T-helper 1 cell treated with Interleukin-12 subunit alpha and Interleukin-12 subunit beta and Interleukin-4 antibody, amounts not matched to agents 30 μg/mL and 1 μg/mL, for 36 hours (primary cell): ENCODE data around the gene SLC8A1.

Experiments
- H3K27ac Mint-ChIP-seq: one replicate; pipeline ENCODE4 v1.8.0; 2021; ENCODE audit warnings: mild to moderate bottlenecking, mixed read lengths
- H3K27me3 Mint-ChIP-seq: one replicate; pipeline ENCODE4 v1.8.0; 2021; ENCODE audit warnings: low read depth, mixed read lengths
- H3K36me3 Mint-ChIP-seq: one replicate; pipeline ENCODE4 v1.8.0; 2021; ENCODE audit warnings: low read depth, mixed read lengths
- H3K4me1 Mint-ChIP-seq: one replicate; pipeline ENCODE4 v1.8.0; 2021; ENCODE audit warnings: low read depth, mixed read lengths
- H3K4me3 Mint-ChIP-seq: one replicate; pipeline ENCODE4 v1.8.0; 2021; ENCODE audit warnings: mild to moderate bottlenecking, moderate library complexity, mixed read lengths
- H3K9me3 Mint-ChIP-seq: one replicate; pipeline ENCODE4 v1.8.0; 2021; ENCODE audit warnings: mixed read lengths

Gene SLC8A1

GRCh38 chr2:40400336-40400953 is 51.4 kb downstream of the SLC8A1 start:
- H3K4me3 Mint-ChIP-seq = no peak overlapping the region
- H3K27ac Mint-ChIP-seq = no peak overlapping the region
- no peaks in the 10 kb centered on the region for H3K4me1 Mint-ChIP-seq
- no peaks in the 10 kb centered on the region for H3K36me3 Mint-ChIP-seq
- no peaks in the 10 kb centered on the region for H3K9me3 Mint-ChIP-seq
- H3K27me3 Mint-ChIP-seq = no peaks in the 10 kb centered on the region

- Mint-ChIP-seq H3K4me1 (no peaks in the 10 kb centered on the region), H3K4me3 (no peak overlapping the region), H3K27ac (no peak overlapping the region)
These were observed 54.1 kb downstream of the SLC8A1 start for GRCh38 chr2:40397765-40398164.

GRCh38 chr2:40396124-40396523 is 55.8 kb downstream of the SLC8A1 start:
- Mint-ChIP-seq H3K4me3 (no peak overlapping the region), H3K4me1 (no peaks in the 10 kb centered on the region), H3K27ac (no peak overlapping the region), H3K9me3 (no peaks in the 10 kb centered on the region), H3K27me3 (no peaks in the 10 kb centered on the region), H3K36me3 (no peaks in the 10 kb centered on the region)

More at GRCh38 chr2:40397765-40398164, 54.1 kb downstream of the SLC8A1 start:
- no peaks in the 10 kb centered on the region for H3K36me3 Mint-ChIP-seq
- no peaks in the 10 kb centered on the region for H3K27me3 Mint-ChIP-seq
- no peaks in the 10 kb centered on the region for H3K9me3 Mint-ChIP-seq

- Mint-ChIP-seq H3K36me3 (no peaks in the 10 kb centered on the region), H3K4me1 (no peaks in the 10 kb centered on the region), H3K9me3 (no peaks in the 10 kb centered on the region), H3K27me3 (no peaks in the 10 kb centered on the region), H3K4me3 (no peak overlapping the region), H3K27ac (no peak overlapping the region)
These were observed 56.5 kb downstream of the SLC8A1 start for GRCh38 chr2:40395169-40396073.

- Mint-ChIP-seq H3K36me3 (no peaks in the 10 kb centered on the region), H3K27ac (no peak overlapping the region), H3K9me3 (no peaks in the 10 kb centered on the region), H3K4me3 (no peak overlapping the region), H3K27me3 (no peaks in the 10 kb centered on the region), H3K4me1 (no peaks in the 10 kb centered on the region)
These were observed 57.3 kb downstream of the SLC8A1 start for GRCh38 chr2:40394597-40394996.

- H3K4me1 Mint-ChIP-seq = no peaks in the 10 kb centered on the region
- no peak overlapping the region for H3K4me3 Mint-ChIP-seq
- no peaks in the 10 kb centered on the region for H3K36me3 Mint-ChIP-seq
- no peak overlapping the region for H3K27ac Mint-ChIP-seq
- H3K9me3 Mint-ChIP-seq = no peaks in the 10 kb centered on the region
- H3K27me3 Mint-ChIP-seq = no peaks in the 10 kb centered on the region
These were observed 57.9 kb downstream of the SLC8A1 start for GRCh38 chr2:40394031-40394430.

- no peaks in the 10 kb centered on the region for H3K27me3 Mint-ChIP-seq
- no peak overlapping the region for H3K27ac Mint-ChIP-seq
- H3K36me3 Mint-ChIP-seq = no peaks in the 10 kb centered on the region
- H3K4me1 Mint-ChIP-seq = no peaks in the 10 kb centered on the region
- H3K9me3 Mint-ChIP-seq = peaks cover 5% of the 10 kb centered on the region
- no peak overlapping the region for H3K4me3 Mint-ChIP-seq
These were observed 63.7 kb downstream of the SLC8A1 start for GRCh38 chr2:40388161-40388560.

GRCh38 chr2:40386177-40386576 is 65.7 kb downstream of the SLC8A1 start:
- no peaks in the 10 kb centered on the region for H3K27me3 Mint-ChIP-seq
- H3K4me3 Mint-ChIP-seq = no peak overlapping the region
- peaks cover 14% of the 10 kb centered on the region for H3K9me3 Mint-ChIP-seq
- H3K4me1 Mint-ChIP-seq = no peaks in the 10 kb centered on the region
- no peaks in the 10 kb centered on the region for H3K36me3 Mint-ChIP-seq
- H3K27ac Mint-ChIP-seq = no peak overlapping the region

- Mint-ChIP-seq H3K27ac (no peak overlapping the region), H3K4me3 (no peak overlapping the region), H3K4me1 (no peaks in the 10 kb centered on the region), H3K27me3 (no peaks in the 10 kb centered on the region), H3K36me3 (no peaks in the 10 kb centered on the region), H3K9me3 (peaks cover 17% of the 10 kb centered on the region)
These were observed 67.2 kb downstream of the SLC8A1 start for GRCh38 chr2:40384714-40385113.

- Mint-ChIP-seq H3K4me1 (no peaks in the 10 kb centered on the region), H3K27me3 (no peaks in the 10 kb centered on the region), H3K27ac (no peak overlapping the region), H3K9me3 (peaks cover 19% of the 10 kb centered on the region), H3K36me3 (no peaks in the 10 kb centered on the region), H3K4me3 (no peak overlapping the region)
These were observed 67.7 kb downstream of the SLC8A1 start for GRCh38 chr2:40384233-40384632.

- no peaks in the 10 kb centered on the region for H3K36me3 Mint-ChIP-seq
- peaks cover 14% of the 10 kb centered on the region for H3K9me3 Mint-ChIP-seq
- no peaks in the 10 kb centered on the region for H3K27me3 Mint-ChIP-seq
- no peaks in the 10 kb centered on the region for H3K4me1 Mint-ChIP-seq
- no peak overlapping the region for H3K27ac Mint-ChIP-seq
- H3K4me3 Mint-ChIP-seq = no peak overlapping the region
These were observed 71.2 kb downstream of the SLC8A1 start for GRCh38 chr2:40380721-40381120.

GRCh38 chr2:40380041-40380440 is 71.8 kb downstream of the SLC8A1 start:
- H3K4me3 Mint-ChIP-seq = no peak overlapping the region
- H3K27me3 Mint-ChIP-seq = no peaks in the 10 kb centered on the region
- H3K4me1 Mint-ChIP-seq = no peaks in the 10 kb centered on the region
- no peak overlapping the region for H3K27ac Mint-ChIP-seq
- H3K9me3 Mint-ChIP-seq = peaks cover 14% of the 10 kb centered on the region
- H3K36me3 Mint-ChIP-seq = no peaks in the 10 kb centered on the region

- no peak overlapping the region for H3K4me3 Mint-ChIP-seq
- no peaks in the 10 kb centered on the region for H3K36me3 Mint-ChIP-seq
- H3K27me3 Mint-ChIP-seq = no peaks in the 10 kb centered on the region
- peaks cover 3% of the 10 kb centered on the region for H3K9me3 Mint-ChIP-seq
- H3K4me1 Mint-ChIP-seq = no peaks in the 10 kb centered on the region
- H3K27ac Mint-ChIP-seq = no peak overlapping the region
These were observed 77.2 kb downstream of the SLC8A1 start for GRCh38 chr2:40374543-40375240.

GRCh38 chr2:40373111-40373510 is 78.8 kb downstream of the SLC8A1 start:
- no peaks in the 10 kb centered on the region for H3K9me3 Mint-ChIP-seq
- no peaks in the 10 kb centered on the region for H3K27me3 Mint-ChIP-seq
- H3K36me3 Mint-ChIP-seq = no peaks in the 10 kb centered on the region
- H3K27ac Mint-ChIP-seq = no peak overlapping the region
- no peak overlapping the region for H3K4me3 Mint-ChIP-seq
- H3K4me1 Mint-ChIP-seq = no peaks in the 10 kb centered on the region
